ENCODE data around the gene PHKG1.
A peak's percentile ranks its signal among the peaks of the same experiment; 100 is the strongest.
"Not testable (repeated sequence)": the region's sequence is repeated elsewhere in the genome, so short reads cannot be mapped to it uniquely, and the experiment has no call there.

Gene PHKG1

GRCh38 chr7:56074371-56074791 is 18.4 kb downstream of the PHKG1 start:
- Histone ChIP-seq H3F3A (ENCODE audit: insufficient read depth, low read length) (peaks cover 4% of the 10 kb centered on the region; the same call in 1 of the 2 replicates), H3K4me3 (ENCODE audit: low read depth, low read length, poor library complexity, severe bottlenecking) (no peak overlapping the region), H2AFZ (ENCODE audit: low read length) (no peak overlapping the region), H3K27ac (ENCODE audit: low read depth, low read length, poor library complexity, severe bottlenecking) (no peak overlapping the region), H3K9ac (ENCODE audit: low read length) (no peak overlapping the region; the same call in 1 of the 2 replicates), H3K9me3 (ENCODE audit: low read length) (no peaks in the 10 kb centered on the region), H3K36me3 (ENCODE audit: insufficient read depth, low read length) (peaks cover 58% of the 10 kb centered on the region), H4K20me1 (ENCODE audit: insufficient read depth, low read length) (no peaks in the 10 kb centered on the region), H3K27me3 (ENCODE audit: insufficient read depth, low read length) (no peaks in the 10 kb centered on the region), H3K9me2 (ENCODE audit: low read depth, low read length) (no peaks in the 10 kb centered on the region), H3K4me1 (ENCODE audit: insufficient read depth, low read length, severe bottlenecking) (peaks cover 8% of the 10 kb centered on the region), H3K79me2 (ENCODE audit: insufficient read depth, low read length) (no peaks in the 10 kb centered on the region), H3K4me2 (ENCODE audit: low read length) (peak overlapping the region; percentile 31; the same call in 1 of the 2 replicates)
- TF ChIP-seq CTCF (IDR thresholded peaks at IDR 0.05; ENCODE audit: low read length) (peak; percentile 99), EZH2 (IDR thresholded peaks at IDR 0.05; ENCODE audit: borderline replicate concordance, low read length) (no peak)

GRCh38 chr7:56066376-56066775 is 26.4 kb downstream of the PHKG1 start:
- peaks cover 66% of the 10 kb centered on the region for H3K36me3 ChIP-seq (ENCODE audit: insufficient read depth, low read length)
- peaks cover 18% of the 10 kb centered on the region for H3F3A ChIP-seq (ENCODE audit: insufficient read depth, low read length)

GRCh38 chr7:56063882-56064625 is 28.7 kb downstream of the PHKG1 start, which contains the start of gene SUMF2:
Gene SUMF2 (plus strand): TSS chr7:56064286. CDS start chr7:56064312, 26 bp downstream.
- Histone ChIP-seq H3K36me3 (ENCODE audit: insufficient read depth, low read length) (peaks cover 72% of the 10 kb centered on the region), H3K4me3 (ENCODE audit: low read depth, low read length, poor library complexity, severe bottlenecking) (peak within 1 kb of the TSS; percentile 92), H3K9me3 (ENCODE audit: low read length) (no peaks in the 10 kb centered on the region), H3K9ac (ENCODE audit: low read length) (peak within 1 kb of the TSS; percentile 93), H4K20me1 (ENCODE audit: insufficient read depth, low read length) (no peaks in the 10 kb centered on the region), H3K9me2 (ENCODE audit: low read depth, low read length) (no peaks in the 10 kb centered on the region), H2AFZ (ENCODE audit: low read length) (no peak within 1 kb of the TSS), H3K27ac (ENCODE audit: low read depth, low read length, poor library complexity, severe bottlenecking) (peak within 1 kb of the TSS; percentile 80), H3K4me2 (ENCODE audit: low read length) (peak within 1 kb of the TSS; percentile 73), H3F3A (ENCODE audit: insufficient read depth, low read length) (peaks cover 24% of the 10 kb centered on the region), H3K4me1 (ENCODE audit: insufficient read depth, low read length, severe bottlenecking) (peaks cover 17% of the 10 kb centered on the region), H3K79me2 (ENCODE audit: insufficient read depth, low read length) (peaks cover 10% of the 10 kb centered on the region), H3K27me3 (ENCODE audit: insufficient read depth, low read length) (no peaks in the 10 kb centered on the region)
- TF ChIP-seq EZH2 (IDR thresholded peaks at IDR 0.05; ENCODE audit: borderline replicate concordance, low read length) (no peak), CTCF (IDR thresholded peaks at IDR 0.05; ENCODE audit: low read length) (peak; percentile 22; the same call in 1 of the 2 replicates)

More at GRCh38 chr7:56066376-56066775, 26.4 kb downstream of the PHKG1 start:
- H4K20me1 ChIP-seq (ENCODE audit: insufficient read depth, low read length); H3K27ac ChIP-seq (ENCODE audit: low read depth, low read length, poor library complexity, severe bottlenecking); H2AFZ ChIP-seq (ENCODE audit: low read length); H3K9ac ChIP-seq (ENCODE audit: low read length); H3K9me2 ChIP-seq (ENCODE audit: low read depth, low read length); H3K9me3 ChIP-seq (ENCODE audit: low read length); H3K4me2 ChIP-seq (ENCODE audit: low read length); H3K27me3 ChIP-seq (ENCODE audit: insufficient read depth, low read length); H3K4me3 ChIP-seq (ENCODE audit: low read depth, low read length, poor library complexity, severe bottlenecking): not testable (repeated sequence)
- Histone ChIP-seq H3K4me1 (ENCODE audit: insufficient read depth, low read length, severe bottlenecking) (peaks cover 17% of the 10 kb centered on the region), H3K79me2 (ENCODE audit: insufficient read depth, low read length) (peaks cover 10% of the 10 kb centered on the region)
